ENCODE data around the gene EFCAB12. TPM values are rescaled to one million over a fixed set of nuclear protein-coding genes. Genes with fewer than 3 reads are reported as not detected.
A peak's percentile ranks its signal among the peaks of the same experiment; 100 is the strongest.

Gene EFCAB12
- total RNA-seq, 1 experiment from 2014 or later, result 0.54 TPM

- no peak for DNase-seq (ENCODE audit: low read depth, low spot score)
- in situ Hi-C loops (cut with HindIII; ENCODE audit: low pct_unique_long_range_greater_than_20kb, low sequenced_read_pairs) (no loop called here), intact Hi-C loops (cut with micrococcal nuclease; ENCODE audit: unreplicated experiment) (no loop called here)
- ATAC-seq, result no peak
- POLR2A ChIA-PET, result interaction anchor here (0.6 kb wide), 1 partner anchor 125 kb away, joined by 4 read pairs; a partner anchor contains a TSS
- H3K36me3 ChIP-seq (ENCODE audit: control insufficient read depth, insufficient read depth, low read length), result peaks cover 14% of the 10 kb centered on the region
- no peaks in the 10 kb centered on the region for H3K27me3 ChIP-seq (ENCODE audit: control insufficient read depth, insufficient read depth, low read length)
- CTCF ChIA-PET, result no interaction called here
- H3K4me1 ChIP-seq (ENCODE audit: control insufficient read depth, insufficient read depth, low read length), result peaks cover 35% of the 10 kb centered on the region
- no TSS peak for BruUV-seq (replicated peaks)
- H3K9me3 ChIP-seq (ENCODE audit: control insufficient read depth, insufficient read depth, low read depth, low read length), result no peaks in the 10 kb centered on the region
- no peak for TF ChIP-seq SIN3A (IDR thresholded peaks at IDR 0.05; ENCODE audit: borderline replicate concordance, insufficient read depth, low read depth, low read length)
- no peak for TF ChIP-seq TCF7L2 (IDR thresholded peaks at IDR 0.05; ENCODE audit: low read depth, low read length)
- TF ChIP-seq, protein P1, sequence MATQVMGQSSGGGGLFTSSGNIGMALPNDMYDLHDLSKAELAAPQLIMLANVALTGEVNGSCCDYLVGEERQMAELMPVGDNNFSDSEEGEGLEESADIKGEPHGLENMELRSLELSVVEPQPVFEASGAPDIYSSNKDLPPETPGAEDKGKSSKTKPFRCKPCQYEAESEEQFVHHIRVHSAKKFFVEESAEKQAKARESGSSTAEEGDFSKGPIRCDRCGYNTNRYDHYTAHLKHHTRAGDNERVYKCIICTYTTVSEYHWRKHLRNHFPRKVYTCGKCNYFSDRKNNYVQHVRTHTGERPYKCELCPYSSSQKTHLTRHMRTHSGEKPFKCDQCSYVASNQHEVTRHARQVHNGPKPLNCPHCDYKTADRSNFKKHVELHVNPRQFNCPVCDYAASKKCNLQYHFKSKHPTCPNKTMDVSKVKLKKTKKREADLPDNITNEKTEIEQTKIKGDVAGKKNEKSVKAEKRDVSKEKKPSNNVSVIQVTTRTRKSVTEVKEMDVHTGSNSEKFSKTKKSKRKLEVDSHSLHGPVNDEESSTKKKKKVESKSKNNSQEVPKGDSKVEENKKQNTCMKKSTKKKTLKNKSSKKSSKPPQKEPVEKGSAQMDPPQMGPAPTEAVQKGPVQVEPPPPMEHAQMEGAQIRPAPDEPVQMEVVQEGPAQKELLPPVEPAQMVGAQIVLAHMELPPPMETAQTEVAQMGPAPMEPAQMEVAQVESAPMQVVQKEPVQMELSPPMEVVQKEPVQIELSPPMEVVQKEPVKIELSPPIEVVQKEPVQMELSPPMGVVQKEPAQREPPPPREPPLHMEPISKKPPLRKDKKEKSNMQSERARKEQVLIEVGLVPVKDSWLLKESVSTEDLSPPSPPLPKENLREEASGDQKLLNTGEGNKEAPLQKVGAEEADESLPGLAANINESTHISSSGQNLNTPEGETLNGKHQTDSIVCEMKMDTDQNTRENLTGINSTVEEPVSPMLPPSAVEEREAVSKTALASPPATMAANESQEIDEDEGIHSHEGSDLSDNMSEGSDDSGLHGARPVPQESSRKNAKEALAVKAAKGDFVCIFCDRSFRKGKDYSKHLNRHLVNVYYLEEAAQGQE (IDR thresholded peaks at IDR 0.05; ENCODE audit: insufficient read depth in 1 of 2, low read depth in 2 of 2, low read length in 1 of 2), result no peak
- TF ChIP-seq POLR2AphosphoS5 (IDR thresholded peaks at IDR 0.05; ENCODE audit: low read depth, low read length), result no peak
- no peak for TF ChIP-seq CTCF (IDR thresholded peaks at IDR 0.05)
- H3K27ac ChIP-seq (ENCODE audit: low read length), result peak overlapping the region; percentile 98; the same call in 1 of the 2 replicates
- peak overlapping the region in 1 of 2 experiments; percentile 97; a peak in 1 of 4 replicates for H3K4me3 ChIP-seq (ENCODE audit: low read depth in 2 of 2, low read length in 2 of 2)
Measured at GRCh38 chr3:129441782-129442181, 13.3 kb upstream of the EFCAB12 start.

DNA sequence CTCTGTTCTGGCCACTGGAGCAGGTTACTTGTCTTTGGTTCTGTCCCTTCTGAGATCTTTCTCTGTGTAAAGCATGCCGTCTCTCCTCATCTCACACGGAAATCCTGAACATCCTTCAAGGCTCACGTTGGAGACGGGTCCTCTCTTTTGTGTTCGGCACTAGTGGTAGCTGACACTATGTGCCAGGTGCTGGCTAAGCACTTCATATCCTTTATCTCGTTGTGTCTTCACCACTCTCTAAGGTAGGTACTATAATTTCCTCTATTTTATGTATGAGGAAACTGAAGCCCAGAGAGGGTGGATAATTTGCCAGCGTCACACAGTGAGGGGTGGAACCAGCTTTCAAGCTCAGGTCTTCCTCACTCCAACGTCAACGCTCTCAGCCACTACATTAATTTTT, 12.8 kb upstream of the EFCAB12 start:
- no peak for ATAC-seq

More for the DNA sequence above, 12.8 kb upstream of the EFCAB12 start:
- Histone ChIP-seq H3K4me1 (ENCODE audit: control insufficient read depth, insufficient read depth, low read length) (peaks cover 35% of the 10 kb centered on the region), H3K9me3 (ENCODE audit: control insufficient read depth, insufficient read depth, low read depth, low read length) (no peaks in the 10 kb centered on the region), H3K4me3 (ENCODE audit: low read depth in 2 of 2, low read length in 2 of 2) (peak overlapping the region; percentile 67 to 97), H3K27ac (ENCODE audit: low read length) (peak overlapping the region; percentile 98), H3K27me3 (ENCODE audit: control insufficient read depth, insufficient read depth, low read length) (no peaks in the 10 kb centered on the region), H3K36me3 (ENCODE audit: control insufficient read depth, insufficient read depth, low read length) (peaks cover 20% of the 10 kb centered on the region)
- DNase-seq (ENCODE audit: low read depth, low spot score), result no peak
- intact Hi-C loops (cut with micrococcal nuclease; ENCODE audit: unreplicated experiment) (no loop called here), in situ Hi-C loops (cut with HindIII; ENCODE audit: low pct_unique_long_range_greater_than_20kb, low sequenced_read_pairs) (no loop called here)
- ChIA-PET CTCF (interaction anchor here (0.6 to 3.1 kb wide), 2 partner anchors 57 to 125 kb away, joined by 3 to 10 read pairs; a partner anchor contains a TSS), POLR2A (interaction anchor here (0.6 kb wide), 3 partner anchors 14 to 613 kb away, joined by 3 to 8 read pairs (median 4); a partner anchor contains a TSS)
- TF ChIP-seq CTCF (IDR thresholded peaks at IDR 0.05) (no peak), TCF7L2 (IDR thresholded peaks at IDR 0.05; ENCODE audit: low read depth, low read length) (no peak), SIN3A (IDR thresholded peaks at IDR 0.05; ENCODE audit: borderline replicate concordance, insufficient read depth, low read depth, low read length) (no peak), POLR2AphosphoS5 (IDR thresholded peaks at IDR 0.05; ENCODE audit: low read depth, low read length) (no peak)
- TF ChIP-seq, protein P1 (IDR thresholded peaks at IDR 0.05; ENCODE audit: insufficient read depth in 1 of 2, low read depth in 2 of 2, low read length in 1 of 2), result no peak
- BruUV-seq (replicated peaks), result TSS peak; percentile 75

Data from Panc1 (cell line).